ENCODE data around the gene RNF111.

Gene RNF111

GRCh38 chr15:58987491-58988005 lies at the start of gene RNF111:
Gene RNF111, plus strand, starts transcription at chr15:58987663. Its CDS starts 43,160 bp downstream, at chr15:59030823.
- DNase-seq (ENCODE audit: low spot score), result peak; percentile 95

- no peak for DNase-seq (ENCODE audit: low spot score)
Observed at GRCh38 chr15:58947179-58947578, 40.3 kb upstream of the RNF111 start.

GRCh38 chr15:58951388-58952007 lies 36.0 kb upstream of the RNF111 start:
- DNase-seq (ENCODE audit: low spot score), result no peak

GRCh38 chr15:58952751-58953150 lies 34.7 kb upstream of the RNF111 start:
- DNase-seq (ENCODE audit: low spot score), result no peak

GRCh38 chr15:58957101-58957973 lies 30.1 kb upstream of the RNF111 start:
- peak; percentile 74 for DNase-seq (ENCODE audit: low spot score)

- DNase-seq (ENCODE audit: low spot score), result no peak
Observed at GRCh38 chr15:58958811-58959210, 28.7 kb upstream of the RNF111 start.

GRCh38 chr15:58962136-58962535 lies 25.3 kb upstream of the RNF111 start:
- DNase-seq (ENCODE audit: low spot score), result no peak

- no peak for DNase-seq (ENCODE audit: low spot score)
Observed at GRCh38 chr15:58962662-58963565, 24.5 kb upstream of the RNF111 start.

GRCh38 chr15:58966698-58967097 lies 20.8 kb upstream of the RNF111 start:
- DNase-seq (ENCODE audit: low spot score), result no peak

GRCh38 chr15:58967479-58967878 lies 20.0 kb upstream of the RNF111 start:
- no peak for DNase-seq (ENCODE audit: low spot score)

- DNase-seq (ENCODE audit: low spot score), result no peak
Observed at GRCh38 chr15:58977887-58978286, 9.6 kb upstream of the RNF111 start.

- peak; percentile 62 for DNase-seq (ENCODE audit: low spot score)
Observed at GRCh38 chr15:58980351-58980939, 7.0 kb upstream of the RNF111 start.

GRCh38 chr15:58981808-58982475 lies 5.5 kb upstream of the RNF111 start:
- peak; percentile 49 for DNase-seq (ENCODE audit: low spot score)

GRCh38 chr15:58983261-58983660 lies 4.2 kb upstream of the RNF111 start:
- DNase-seq (ENCODE audit: low spot score), result no peak

GRCh38 chr15:58985443-58985842 lies 2.0 kb upstream of the RNF111 start:
- DNase-seq (ENCODE audit: low spot score), result no peak

- DNase-seq (ENCODE audit: low spot score), result no peak
Observed at GRCh38 chr15:58987036-58987435, 427 bp upstream of the RNF111 start.

GRCh38 chr15:58988006-58988785 lies 733 bp downstream of the RNF111 start:
- peak; percentile 45 for DNase-seq (ENCODE audit: low spot score)

GRCh38 chr15:58992181-58992580 lies 4.7 kb downstream of the RNF111 start:
- DNase-seq (ENCODE audit: low spot score), result no peak

GRCh38 chr15:58994906-58995453 lies 7.5 kb downstream of the RNF111 start:
- DNase-seq (ENCODE audit: low spot score), result no peak

- no peak for DNase-seq (ENCODE audit: low spot score)
Observed at GRCh38 chr15:58999694-59000093, 12.2 kb downstream of the RNF111 start.
